Spinal cord (tissue), 10 donors: ENCODE measurements around the gene ITGBL1. TPM values are rescaled to one million over a fixed set of nuclear protein-coding genes. Genes with fewer than 3 reads are reported as not detected.

Experiments used
- DNase-seq, 6 donors: peaks; one replicate each; pipeline versions ENCODE4 v3.0.0 to v3.0.0-alpha.2; 2013 to 2015; ENCODE audit warnings: low spot score in 6 of 6, low read depth in 4 of 6
- H3K27ac ChIP-seq: one replicate; pipeline ENCODE4 v1.5.1; 2013; ENCODE audit warnings: low read depth, low read length, control low read depth
- H3K27me3 ChIP-seq: one replicate; pipeline ENCODE4 v1.6.1; 2013; ENCODE audit warnings: low read length; ENCODE audit not compliant: control insufficient read depth, insufficient read depth
- H3K36me3 ChIP-seq: one replicate; pipeline ENCODE4 v1.6.1; 2013; ENCODE audit warnings: low read length; ENCODE audit not compliant: control insufficient read depth, insufficient read depth
- H3K4me1 ChIP-seq: one replicate; pipeline ENCODE4 v1.6.1; 2013; ENCODE audit warnings: low read length; ENCODE audit not compliant: control insufficient read depth, insufficient read depth
- H3K4me3 ChIP-seq: one replicate; pipeline ENCODE4 v1.5.1; 2013; ENCODE audit warnings: low read depth, low read length, control low read depth
- H3K9me3 ChIP-seq: one replicate; pipeline ENCODE4 v1.6.1; 2013; ENCODE audit warnings: low read length; ENCODE audit not compliant: control insufficient read depth, insufficient read depth
- WGBS: methylation state at CpG from one replicate; pipeline ENCODE4 v1.1.5; 2013; ENCODE audit warnings: missing lambda C conversion rate; ENCODE audit not compliant: insufficient coverage; 5-methylcytosine and 5-hydroxymethylcytosine counted together
- polyA plus RNA-seq, 2 donors: library from polyadenylated mRNA; unstranded; fragments of 120-200 nt; gene quantifications; one replicate each; pipeline ENCODE4 v1.2.1, GENCODE V29; 2013; ENCODE audit not compliant: insufficient read length in 2 of 2
- total RNA-seq, 2 donors: library from RNA; depleted of rRNA in 1 of 2; stranded (reverse); fragments of 120-200 nt in 1 of 2; fragments of >200 nt in 1 of 2; gene quantifications; one replicate each; pipeline versions ENCODE4 v1.2.3 to v1.2.4, GENCODE V29; 2013 to 2014
- donor health status: healthy.

ITGBL1 gene
- total and polyA plus RNA-seq, 4 donors, result 0.54 to 189 (median 37.8) TPM

- Histone ChIP-seq H3K4me1 (no peaks in the 10 kb centered on the region), H3K9me3 (no peaks in the 10 kb centered on the region), H3K4me3 (no peak overlapping the region), H3K36me3 (no peaks in the 10 kb centered on the region), H3K27ac (no peak overlapping the region), H3K27me3 (no peaks in the 10 kb centered on the region)
- DNase-seq, result no peak
- WGBS, result 90% methylated on average over 2 of the region's 4 CpGs
Measured at GRCh38 chr13:101649488-101650126, 197.1 kb downstream of the ITGBL1 start.

- WGBS, result 92% methylated on average over 3 of the region's 4 CpGs
- Histone ChIP-seq H3K36me3 (no peaks in the 10 kb centered on the region), H3K27me3 (no peaks in the 10 kb centered on the region), H3K4me1 (no peaks in the 10 kb centered on the region), H3K27ac (no peak overlapping the region), H3K9me3 (no peaks in the 10 kb centered on the region), H3K4me3 (no peak overlapping the region)
- no peak for DNase-seq
Measured at GRCh38 chr13:101654883-101655282, 202.4 kb downstream of the ITGBL1 start.

- no peak overlapping the region for H3K4me3 ChIP-seq
- H3K27me3 ChIP-seq, result no peaks in the 10 kb centered on the region
- 96% methylated on average over 2 of the region's 3 CpGs for WGBS
- no peak for DNase-seq
- H3K9me3 ChIP-seq, result no peaks in the 10 kb centered on the region
- H3K4me1 ChIP-seq, result no peaks in the 10 kb centered on the region
- no peaks in the 10 kb centered on the region for H3K36me3 ChIP-seq
- no peak overlapping the region for H3K27ac ChIP-seq
Measured at GRCh38 chr13:101655435-101655834, 203.0 kb downstream of the ITGBL1 start.

- H3K27me3 ChIP-seq, result no peaks in the 10 kb centered on the region
- no peaks in the 10 kb centered on the region for H3K4me1 ChIP-seq
- no peak for DNase-seq
- H3K9me3 ChIP-seq, result no peaks in the 10 kb centered on the region
- no peak overlapping the region for H3K27ac ChIP-seq
- no peaks in the 10 kb centered on the region for H3K36me3 ChIP-seq
- no peak overlapping the region for H3K4me3 ChIP-seq
- WGBS, result no CpG with 5 or more reads among the region's 2 CpGs
Measured at GRCh38 chr13:101660711-101661110, 208.2 kb downstream of the ITGBL1 start.

GRCh38 chr13:101661839-101662238 lies 209.4 kb downstream of the ITGBL1 start:
- H3K36me3 ChIP-seq, result no peaks in the 10 kb centered on the region
- no peaks in the 10 kb centered on the region for H3K27me3 ChIP-seq
- no peaks in the 10 kb centered on the region for H3K9me3 ChIP-seq
- DNase-seq, result no peak
- WGBS, result no CpG with 5 or more reads among the region's 4 CpGs
- H3K4me1 ChIP-seq, result no peaks in the 10 kb centered on the region
- no peak overlapping the region for H3K27ac ChIP-seq
- no peak overlapping the region for H3K4me3 ChIP-seq

- Histone ChIP-seq H3K4me1 (no peaks in the 10 kb centered on the region), H3K9me3 (peaks cover 2% of the 10 kb centered on the region), H3K27me3 (no peaks in the 10 kb centered on the region), H3K4me3 (no peak overlapping the region), H3K27ac (no peak overlapping the region), H3K36me3 (no peaks in the 10 kb centered on the region)
- WGBS, result 50% methylated on average over 2 of the region's 4 CpGs
- DNase-seq, result no peak
Measured at GRCh38 chr13:101673360-101674105, 221.1 kb downstream of the ITGBL1 start.

GRCh38 chr13:101681834-101682233 lies 229.4 kb downstream of the ITGBL1 start:
- no peak overlapping the region for H3K27ac ChIP-seq
- no peaks in the 10 kb centered on the region for H3K4me1 ChIP-seq
- H3K9me3 ChIP-seq, result no peaks in the 10 kb centered on the region

GRCh38 chr13:101686003-101686402 lies 233.5 kb downstream of the ITGBL1 start:
- H3K4me3 ChIP-seq, result no peak overlapping the region
- no peak for DNase-seq
- H3K4me1 ChIP-seq, result no peaks in the 10 kb centered on the region
- H3K9me3 ChIP-seq, result no peaks in the 10 kb centered on the region
- H3K27ac ChIP-seq, result no peak overlapping the region
- 100% methylated on average over 2 of the region's 2 CpGs for WGBS
- H3K27me3 ChIP-seq, result no peaks in the 10 kb centered on the region
- H3K36me3 ChIP-seq, result no peaks in the 10 kb centered on the region

More at GRCh38 chr13:101681834-101682233, 229.4 kb downstream of the ITGBL1 start:
- no peak for DNase-seq
- Histone ChIP-seq H3K4me3 (no peak overlapping the region), H3K36me3 (no peaks in the 10 kb centered on the region), H3K27me3 (no peaks in the 10 kb centered on the region)

- Histone ChIP-seq H3K9me3 (no peaks in the 10 kb centered on the region), H3K27me3 (no peaks in the 10 kb centered on the region), H3K4me3 (no peak overlapping the region), H3K36me3 (no peaks in the 10 kb centered on the region), H3K4me1 (no peaks in the 10 kb centered on the region), H3K27ac (no peak overlapping the region)
- WGBS, result no CpG with 5 or more reads among the region's 2 CpGs
- DNase-seq, result no peak
Measured at GRCh38 chr13:101690871-101691270, 238.4 kb downstream of the ITGBL1 start.

- Histone ChIP-seq H3K27ac (no peak overlapping the region), H3K9me3 (no peaks in the 10 kb centered on the region), H3K27me3 (no peaks in the 10 kb centered on the region), H3K4me1 (no peaks in the 10 kb centered on the region), H3K36me3 (no peaks in the 10 kb centered on the region), H3K4me3 (no peak overlapping the region)
- WGBS, result no CpG with 5 or more reads among the region's 3 CpGs
- DNase-seq, result no peak
Measured at GRCh38 chr13:101691341-101691860, 238.9 kb downstream of the ITGBL1 start.
